GM19240 (cell line): ENCODE data around the gene CCDC27.
"Not testable (repeated sequence)": the region's sequence is repeated elsewhere in the genome, so short reads cannot be mapped to it uniquely, and the experiment has no call there.

Source experiments
- DNase-seq: peaks from one replicate; pipeline ENCODE4 v3.0.0; 2011; ENCODE audit warnings: low spot score; ENCODE audit not compliant: insufficient read length

CCDC27 gene

GRCh38 chr1:3735688-3736087, 16.6 kb upstream of the CCDC27 start:
- DNase-seq = no peak

GRCh38 chr1:3736131-3736561, 16.1 kb upstream of the CCDC27 start:
- no peak for DNase-seq

- no peak for DNase-seq
These were observed 15.5 kb upstream of the CCDC27 start for GRCh38 chr1:3736708-3737107.

- no peak for DNase-seq
These were observed 13.3 kb upstream of the CCDC27 start for GRCh38 chr1:3738943-3739342.

- no peak for DNase-seq
These were observed 12.2 kb upstream of the CCDC27 start for GRCh38 chr1:3740042-3740441.

GRCh38 chr1:3740752-3741151, 11.5 kb upstream of the CCDC27 start:
- no peak for DNase-seq

- no peak for DNase-seq
These were observed 10.4 kb upstream of the CCDC27 start for GRCh38 chr1:3741566-3742438.

- DNase-seq = no peak
These were observed 9.6 kb upstream of the CCDC27 start for GRCh38 chr1:3742439-3743298.

- no peak for DNase-seq
These were observed 8.8 kb upstream of the CCDC27 start for GRCh38 chr1:3743421-3743820.

- DNase-seq = no peak
These were observed 8.4 kb upstream of the CCDC27 start for GRCh38 chr1:3743826-3744225.

GRCh38 chr1:3744646-3745045, 7.6 kb upstream of the CCDC27 start:
- no peak for DNase-seq

GRCh38 chr1:3745071-3745470, 7.2 kb upstream of the CCDC27 start:
- no peak for DNase-seq

GRCh38 chr1:3745590-3746381, 6.5 kb upstream of the CCDC27 start:
- no peak for DNase-seq

GRCh38 chr1:3746389-3746829, 5.8 kb upstream of the CCDC27 start:
- no peak for DNase-seq

- DNase-seq = peak; percentile 97
These were observed 5.3 kb upstream of the CCDC27 start for GRCh38 chr1:3746830-3747521.

- no peak for DNase-seq
These were observed 4.8 kb upstream of the CCDC27 start for GRCh38 chr1:3747522-3747848.

GRCh38 chr1:3747903-3748302, 4.3 kb upstream of the CCDC27 start:
- no peak for DNase-seq

- DNase-seq = not testable (repeated sequence)
These were observed 3.8 kb upstream of the CCDC27 start for GRCh38 chr1:3748316-3748900.

- DNase-seq = no peak
These were observed 2.7 kb upstream of the CCDC27 start for GRCh38 chr1:3749512-3749911.

GRCh38 chr1:3750741-3751140, 1.5 kb upstream of the CCDC27 start:
- DNase-seq = no peak
